Astrocyte of the cerebellum (primary cell): ENCODE results near the gene TASP1.

Experiments used
- DNase-seq: peaks from one replicate; pipeline ENCODE4 v3.0.0-alpha.2; 2011; ENCODE audit warnings: low read depth
- H3K4me3 ChIP-seq: 2 replicates; pipeline ENCODE4 v1.5.1; 2011; ENCODE audit warnings: mild to moderate bottlenecking, low read depth, low read length, moderate library complexity
- in situ Hi-C: cut with HindIII; loops from 2 replicates; pipeline ENCODE4 v1.10.0; 2017; ENCODE audit warnings: low sequenced_read_pairs
- TF ChIP-seq, protein P1 (sequence below): IDR thresholded peaks from 2 replicates; pipeline ENCODE4 v1.5.1; 2012; ENCODE audit warnings: low read length, low read depth, moderate library complexity, mild to moderate bottlenecking; ENCODE audit errors: missing control alignments

The TASP1 gene

DNA sequence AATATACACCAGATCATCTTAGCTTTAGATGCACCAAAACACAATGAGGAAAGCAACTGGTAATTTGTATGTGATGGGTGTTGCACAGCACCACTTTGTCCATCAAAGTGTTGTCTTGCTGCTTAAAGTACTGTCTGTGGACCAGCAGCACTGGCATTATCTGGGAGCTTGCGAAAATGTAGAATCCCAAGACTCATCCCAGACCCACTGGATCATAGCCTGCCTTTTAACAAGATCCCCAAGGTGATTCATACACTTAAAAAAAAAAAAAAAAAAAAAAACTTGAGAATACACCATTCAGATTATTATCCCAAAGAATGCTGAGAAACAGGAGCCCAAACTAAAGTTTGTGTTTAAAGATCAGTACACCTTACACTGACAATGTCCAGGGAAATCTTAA is 123.4 kb downstream of the TASP1 start:
- H3K4me3 ChIP-seq = no peak overlapping the region
- no peak for DNase-seq
- TF ChIP-seq, protein P1, sequence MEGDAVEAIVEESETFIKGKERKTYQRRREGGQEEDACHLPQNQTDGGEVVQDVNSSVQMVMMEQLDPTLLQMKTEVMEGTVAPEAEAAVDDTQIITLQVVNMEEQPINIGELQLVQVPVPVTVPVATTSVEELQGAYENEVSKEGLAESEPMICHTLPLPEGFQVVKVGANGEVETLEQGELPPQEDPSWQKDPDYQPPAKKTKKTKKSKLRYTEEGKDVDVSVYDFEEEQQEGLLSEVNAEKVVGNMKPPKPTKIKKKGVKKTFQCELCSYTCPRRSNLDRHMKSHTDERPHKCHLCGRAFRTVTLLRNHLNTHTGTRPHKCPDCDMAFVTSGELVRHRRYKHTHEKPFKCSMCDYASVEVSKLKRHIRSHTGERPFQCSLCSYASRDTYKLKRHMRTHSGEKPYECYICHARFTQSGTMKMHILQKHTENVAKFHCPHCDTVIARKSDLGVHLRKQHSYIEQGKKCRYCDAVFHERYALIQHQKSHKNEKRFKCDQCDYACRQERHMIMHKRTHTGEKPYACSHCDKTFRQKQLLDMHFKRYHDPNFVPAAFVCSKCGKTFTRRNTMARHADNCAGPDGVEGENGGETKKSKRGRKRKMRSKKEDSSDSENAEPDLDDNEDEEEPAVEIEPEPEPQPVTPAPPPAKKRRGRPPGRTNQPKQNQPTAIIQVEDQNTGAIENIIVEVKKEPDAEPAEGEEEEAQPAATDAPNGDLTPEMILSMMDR = no peak
- in situ Hi-C loops = no loop called here

DNA sequence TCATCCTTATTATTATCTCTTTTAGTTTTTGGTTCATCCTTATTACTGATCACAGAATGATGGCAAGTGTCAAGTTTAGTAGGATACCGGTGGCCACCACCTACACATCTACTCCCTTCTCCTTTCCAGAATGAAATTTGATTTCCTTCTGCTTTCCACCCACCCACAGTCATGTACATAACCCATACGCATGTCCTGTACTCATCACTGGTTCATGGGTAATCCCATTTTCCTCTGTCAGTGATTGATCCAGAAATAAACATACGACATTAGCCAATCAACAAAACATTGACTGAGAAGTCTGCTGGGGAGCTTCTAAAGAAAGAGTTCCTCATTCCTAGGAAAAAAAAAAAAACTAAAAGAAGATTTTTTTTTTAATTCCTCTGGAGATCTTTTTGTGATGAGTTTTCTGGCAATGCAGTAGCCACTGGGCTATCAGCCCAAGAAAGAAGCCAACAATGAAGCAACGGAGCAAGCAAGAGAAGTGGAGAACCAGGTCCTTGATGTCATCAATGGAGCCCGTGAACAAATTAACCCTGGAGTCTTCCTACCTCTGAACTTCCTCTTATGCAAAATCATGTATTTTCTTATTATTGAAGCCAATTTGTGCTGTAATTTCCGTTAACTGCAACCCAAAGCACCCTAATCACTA is 127.8 kb downstream of the TASP1 start:
- H3K4me3 ChIP-seq = no peak overlapping the region
- no peak for DNase-seq
- TF ChIP-seq, protein P1 = no peak
- in situ Hi-C loops = no loop called here

DNA sequence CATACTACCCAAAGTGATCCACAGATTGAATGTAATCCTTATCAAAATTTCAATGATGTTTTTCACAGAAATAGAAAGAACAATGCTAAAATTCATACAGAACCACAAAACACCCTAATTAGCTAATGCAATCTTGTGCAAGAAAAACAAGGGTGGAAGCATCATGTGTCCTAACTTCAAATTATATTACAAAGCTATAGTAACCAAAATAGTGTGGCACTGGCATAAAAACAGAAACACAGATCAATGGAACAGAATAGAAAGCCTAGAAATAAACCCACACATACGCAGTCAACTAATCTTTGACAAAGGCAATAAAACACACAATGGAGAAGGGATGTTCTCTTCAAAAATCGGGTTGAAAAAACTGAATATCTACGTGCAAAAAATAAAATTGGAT is 131.1 kb downstream of the TASP1 start:
- no peak overlapping the region for H3K4me3 ChIP-seq
- DNase-seq = no peak
- in situ Hi-C loops = no loop called here
- TF ChIP-seq, protein P1 = no peak

DNA sequence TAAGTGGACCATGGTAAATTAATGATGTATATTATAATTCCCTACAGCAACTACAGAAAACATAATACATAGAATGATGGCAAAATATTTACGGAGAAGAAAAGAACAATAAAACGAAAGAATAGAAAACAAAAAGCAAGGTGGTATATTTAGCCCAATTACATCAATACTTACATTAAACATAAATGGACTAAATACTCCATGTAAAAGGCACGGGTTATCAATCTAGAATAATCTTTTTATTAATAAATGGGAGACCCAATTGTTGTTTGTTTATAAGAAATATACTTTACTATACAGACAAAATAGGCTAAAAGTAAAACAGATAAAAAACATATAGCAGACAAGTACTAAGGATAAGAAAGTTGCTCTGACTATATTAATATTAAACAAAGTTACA is 137.2 kb downstream of the TASP1 start:
- TF ChIP-seq, protein P1 = no peak
- in situ Hi-C loops = no loop called here
- H3K4me3 ChIP-seq = no peak overlapping the region
- no peak for DNase-seq

DNA sequence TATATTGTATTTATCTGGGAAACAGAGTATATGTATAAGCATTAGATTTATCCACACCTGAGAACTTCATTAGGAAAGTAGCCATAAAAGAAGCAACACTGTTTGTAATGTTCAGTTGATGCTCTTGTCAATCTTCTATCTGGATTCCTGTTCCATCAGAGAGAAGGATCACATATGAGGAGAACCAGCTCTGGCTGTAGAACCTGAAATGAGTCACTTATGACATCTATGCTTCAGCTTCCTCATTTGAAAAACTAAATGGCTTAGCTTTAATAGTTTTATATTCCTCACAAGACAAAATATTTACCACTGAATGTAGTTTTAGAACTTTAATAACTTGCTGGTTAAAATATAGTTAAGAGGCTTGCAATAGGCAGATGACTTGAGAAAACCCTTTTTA is 144.7 kb downstream of the TASP1 start:
- no peak overlapping the region for H3K4me3 ChIP-seq
- in situ Hi-C loops = no loop called here
- TF ChIP-seq, protein P1 = no peak
- no peak for DNase-seq

DNA sequence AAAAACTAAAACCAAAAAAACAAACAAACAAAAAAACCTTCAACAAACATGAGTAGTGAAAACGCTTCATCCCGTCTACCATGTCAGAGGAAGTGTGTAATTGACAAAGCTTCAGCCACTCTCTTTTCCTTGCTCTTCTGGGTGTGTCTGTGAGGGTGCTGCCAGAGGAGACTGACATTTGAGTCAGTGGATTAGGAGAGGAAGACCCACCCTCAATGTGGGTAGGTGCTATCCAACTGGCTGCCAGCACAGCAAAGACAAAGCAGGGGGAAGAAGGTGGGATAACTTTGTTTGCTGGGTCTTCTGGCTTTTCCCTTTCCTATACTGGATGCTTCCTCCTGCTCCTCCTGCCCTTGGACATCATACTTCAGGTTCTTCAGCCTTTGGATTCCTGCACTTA is 145.6 kb downstream of the TASP1 start:
- TF ChIP-seq, protein P1 = no peak

DNA sequence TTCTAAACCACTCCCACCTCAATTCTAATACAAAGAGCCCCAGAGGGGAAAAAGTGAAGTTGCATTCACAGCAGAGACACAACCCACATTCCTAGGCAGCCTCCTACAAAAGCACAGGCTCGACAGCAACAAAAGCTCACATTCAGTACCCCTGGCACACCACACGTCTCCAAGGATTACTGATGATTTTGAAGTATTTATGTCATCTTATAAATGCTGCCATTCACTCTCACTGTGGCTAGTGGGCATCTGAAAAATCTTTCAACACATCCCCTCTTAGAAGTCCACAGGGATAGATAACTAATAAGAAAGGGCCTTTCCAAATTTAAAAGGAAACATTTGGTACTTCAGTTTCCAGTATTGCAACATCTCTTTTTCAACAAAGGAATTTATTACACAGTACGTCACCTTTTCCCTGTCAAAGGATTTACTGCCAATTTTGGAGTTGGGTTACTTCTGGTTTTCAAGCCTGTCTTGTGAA is 146.7 kb downstream of the TASP1 start:
- in situ Hi-C loops = no loop called here
- peak; percentile 42 for DNase-seq
- H3K4me3 ChIP-seq = no peak overlapping the region
- TF ChIP-seq, protein P1 = peak; percentile 5

More for the DNA sequence above, 145.6 kb downstream of the TASP1 start:
- in situ Hi-C loops = no loop called here
- H3K4me3 ChIP-seq = no peak overlapping the region
- no peak for DNase-seq
